HCT116 (cell line): Measurements from ENCODE around the gene CTTNBP2NL. TPM values are rescaled to one million over a fixed set of nuclear protein-coding genes. Genes with fewer than 3 reads are reported as not detected.

ENCODE experiments used
- ATAC-seq: fragments of 200-7000 bp; cut with Tn5 transposase; 2 replicates; pipeline ENCODE4 v1.9.1; 2020; ENCODE audit warnings: mild to moderate bottlenecking, moderate library complexity
- BruUV-seq: library from RNA; stranded (reverse); fragments of 400-500 nt; replicated peaks from 2 replicates; lab custom pipeline; 2021; lab: Mats Ljungman, UMichigan
- CTCF ChIA-PET: fragments of 300-600 bp; sonication (Branson Sonifier 250); formaldehyde crosslinking; loops from one replicate; lab custom pipeline; 2021; ENCODE audit warnings: antibody characterized with exemption; lab: Charles Lee
- POLR2A ChIA-PET: fragments of 300-600, 350-600 bp; sonication (Branson Sonifier 250); formaldehyde crosslinking; loops from one replicate; lab custom pipeline; 2021; ENCODE audit warnings: antibody characterized with exemption; lab: Charles Lee
- RAD21 ChIA-PET, 2 experiments: fragments of 300-600 bp; sonication (Branson Sonifier 250); formaldehyde crosslinking; loops; one replicate each; lab custom pipeline; 2023; ENCODE audit warnings: low total read pairs in 2 of 2; ENCODE audit not compliant: uncharacterized antibody in 2 of 2, unreplicated experiment in 2 of 2, low non-redundant PET in 1 of 2; lab: Charles Lee
- DNase-seq: peaks from one replicate; pipeline ENCODE4 v3.0.0-alpha.2; 2010; ENCODE audit warnings: low read depth, low spot score
- H2AFZ ChIP-seq: fragments of 200-600 bp; shearing (Covaris generic), sonication (generic); 2 replicates; pipeline ENCODE4 v1.6.1; 2017; ENCODE audit warnings: low read depth, mixed run types, mixed read lengths, antibody characterized with exemption, low read length; ENCODE audit not compliant: poor library complexity, severe bottlenecking
- H3K27ac ChIP-seq: 2 replicates; pipeline ENCODE4 v1.5.1; 2012; ENCODE audit warnings: low read depth, low read length
- H3K27me3 ChIP-seq: fragments of 200-600 bp; sonication (generic); 2 replicates; pipeline ENCODE4 v1.6.1; 2016; ENCODE audit warnings: mixed run types, low read length, mixed read lengths; ENCODE audit not compliant: insufficient read depth
- H3K36me3 ChIP-seq, 2 experiments: fragments of 200-500 bp in 1 of 2; fragments of 200-600 bp in 1 of 2; sonication (Bioruptor generic) in 1 of 2; sonication (generic) in 1 of 2; 2 replicates each; pipeline versions ENCODE4 v1.5.1 to v1.6.1; 2014 to 2016; ENCODE audit warnings: low read length in 2 of 2, inconsistent platforms in 1 of 2, mixed read lengths in 1 of 2, mixed run types in 1 of 2; ENCODE audit not compliant: insufficient read depth in 2 of 2, control insufficient read depth in 1 of 2
- H3K4me1 ChIP-seq, 2 experiments: fragments of 200-600 bp in 1 of 2; sonication (generic) in 1 of 2; 2 replicates each; pipeline versions ENCODE4 v1.5.1 to v1.6.1; 2012 to 2017; ENCODE audit warnings: low read length in 2 of 2, inconsistent platforms in 1 of 2, mild to moderate bottlenecking in 1 of 2, mixed read lengths in 1 of 2, mixed run types in 1 of 2, moderate library complexity in 1 of 2; ENCODE audit not compliant: insufficient read depth in 2 of 2, control insufficient read depth in 1 of 2
- H3K4me2 ChIP-seq: fragments of 200-600 bp; sonication (generic); 2 replicates; pipeline ENCODE4 v1.6.1; 2017; ENCODE audit warnings: mixed run types, low read length, mixed read lengths
- H3K4me3 ChIP-seq, 2 experiments: fragments of 200-600 bp in 1 of 2; sonication (generic) in 1 of 2; replicated peaks in 1 of 2; 2 replicates each; pipeline ENCODE4 v1.5.1; 2011 to 2016; ENCODE audit warnings: low read length in 2 of 2, control low read depth in 1 of 2, low read depth in 1 of 2, mild to moderate bottlenecking in 1 of 2, mixed read lengths in 1 of 2, mixed run types in 1 of 2
- H3K79me2 ChIP-seq: fragments of 200-600 bp; sonication (generic); 2 replicates; pipeline ENCODE4 v1.6.1; 2017; ENCODE audit warnings: mild to moderate bottlenecking, mixed run types, low read length, moderate library complexity, mixed read lengths; ENCODE audit not compliant: insufficient read depth
- H3K9ac ChIP-seq: fragments of 200-600 bp; sonication (generic); 2 replicates; pipeline ENCODE4 v1.6.1; 2016; ENCODE audit warnings: low read length, mixed read lengths
- H3K9me2 ChIP-seq: fragments of 200-600 bp; sonication (generic), shearing (Covaris generic); 2 replicates; pipeline ENCODE4 v1.6.1; 2017; ENCODE audit warnings: mixed run types, mild to moderate bottlenecking, moderate library complexity; ENCODE audit not compliant: insufficient read depth
- H3K9me3 ChIP-seq, 2 experiments: fragments of 200-500 bp in 1 of 2; fragments of 200-600 bp in 1 of 2; sonication (Bioruptor generic) in 1 of 2; sonication (generic) in 1 of 2; 2 replicates each; pipeline ENCODE4 v1.6.1; 2014 to 2017; ENCODE audit warnings: low read length in 2 of 2, mixed read lengths in 2 of 2, inconsistent platforms in 1 of 2, low read depth in 1 of 2, mild to moderate bottlenecking in 1 of 2, mixed run types in 1 of 2, moderate library complexity in 1 of 2; ENCODE audit not compliant: control insufficient read depth in 1 of 2, insufficient read depth in 1 of 2
- H4K20me1 ChIP-seq: fragments of 200-600 bp; sonication (generic), shearing (Covaris generic); 2 replicates; pipeline ENCODE4 v1.6.1; 2017; ENCODE audit warnings: mixed run types, mild to moderate bottlenecking, moderate library complexity; ENCODE audit not compliant: insufficient read depth
- CTCF ChIP-seq, 3 experiments: fragments of 200-600 bp in 1 of 3; sonication (generic) in 1 of 3; IDR thresholded peaks in 2 of 3; conservative IDR thresholded peaks in 1 of 3; 2 replicates each; pipeline ENCODE4 v1.5.1; 2012 to 2017; ENCODE audit warnings: low read depth in 2 of 3, low read length in 2 of 3, antibody characterized with exemption in 1 of 3, borderline replicate concordance in 1 of 3, control low read depth in 1 of 3, mild to moderate bottlenecking in 1 of 3, mixed read lengths in 1 of 3, mixed run types in 1 of 3, moderate library complexity in 1 of 3; ENCODE audit not compliant: insufficient read depth in 1 of 3
- RAD21 ChIP-seq: IDR thresholded peaks from 2 replicates; pipeline ENCODE4 v1.6.1; 2012; ENCODE audit warnings: low read depth, mild to moderate bottlenecking
- SIN3A ChIP-seq: IDR thresholded peaks from 2 replicates; pipeline ENCODE4 v1.6.1; 2012; ENCODE audit warnings: low read depth
- SRF ChIP-seq: IDR thresholded peaks from 2 replicates; pipeline ENCODE4 v1.6.1; 2012; ENCODE audit warnings: low read depth
- ZFX ChIP-seq: fragments of 450-650 bp; IDR thresholded peaks from 2 replicates; pipeline ENCODE4 v1.6.1; 2017
- intact Hi-C: fragments of 100-400 bp; cut with micrococcal nuclease; formaldehyde crosslinking; loops from 2 replicates; pipeline ENCODE4 v1.10.0; 2022
- total RNA-seq: library from RNA; stranded (reverse); gene quantifications from one replicate; pipeline ENCODE4 v1.2.1, GENCODE V29; 2021; ENCODE audit not compliant: unreplicated experiment
- TF ChIP-seq, protein P1 (sequence below): IDR thresholded peaks from 2 replicates; pipeline ENCODE4 v1.6.1; 2012

CTTNBP2NL gene
- total RNA-seq, 1 experiment from 2014 or later = 18.0 TPM

- no peaks in the 10 kb centered on the region for H3K79me2 ChIP-seq
- ChIA-PET CTCF (interaction anchor here (1.1 to 1.7 kb wide), 5 partner anchors 9 to 206 kb away, joined by 3 to 11 read pairs (median 4); partner anchors contain the start of gene ST7L), RAD21 (no interaction called here), POLR2A (no interaction called here)
- intact Hi-C loops = loop anchor here (10.0 kb wide), 1 partner anchor 113 kb away; the partner anchor contains the start of genes CAPZA1 and ST7L
- no peaks in the 10 kb centered on the region for H3K36me3 ChIP-seq
- no peaks in the 10 kb centered on the region for H4K20me1 ChIP-seq
- peak; percentile 78 for ATAC-seq
- peak overlapping the region; percentile 28 to 50 for H3K4me3 ChIP-seq
- TF ChIP-seq SIN3A (no peak), RAD21 (peak; percentile 59), ZFX (peak; percentile 22; the same call in 1 of the 2 replicates), CTCF (IDR thresholded peaks at IDR 0.05 in 2 of 3, conservative IDR thresholded peaks at IDR 0.05 in 1 of 3; ENCODE audit: borderline replicate concordance in 1 of 3, insufficient read depth in 1 of 3, low read depth in 2 of 3, low read length in 2 of 3) (peak; percentile 27 to 35 (median 33); a peak in 4 of 6 replicates), SRF (no peak)
- TF ChIP-seq, protein P1, sequence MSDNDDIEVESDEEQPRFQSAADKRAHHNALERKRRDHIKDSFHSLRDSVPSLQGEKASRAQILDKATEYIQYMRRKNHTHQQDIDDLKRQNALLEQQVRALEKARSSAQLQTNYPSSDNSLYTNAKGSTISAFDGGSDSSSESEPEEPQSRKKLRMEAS = peak; percentile 47; the same call in 1 of the 2 replicates
- peaks cover 0 to 8% of the 10 kb centered on the region in 2 experiments; a peak in 1 of 4 replicates for H3K4me1 ChIP-seq
- H3K27ac ChIP-seq = no peak overlapping the region
- H3K9ac ChIP-seq = 0 out of 2 replicates have a peak overlapping the region, but pooled peaks have one; percentile 25
- H3K9me3 ChIP-seq = no peaks in the 10 kb centered on the region
- BruUV-seq = no TSS peak
- H2AFZ ChIP-seq = peak overlapping the region; percentile 48
- no peaks in the 10 kb centered on the region for H3K9me2 ChIP-seq
- peak overlapping the region; percentile 68 for H3K4me2 ChIP-seq
- no peak for DNase-seq
- no peaks in the 10 kb centered on the region for H3K27me3 ChIP-seq
Measured at GRCh38 chr1:112501810-112502641, 106.0 kb downstream of the CTTNBP2NL start.
